HG02852 (cell line): ENCODE measurements around the gene NFATC1.

ENCODE experiments used
- ATAC-seq: cut with Tn5 transposase; IDR thresholded peaks from one replicate; pipeline ENCODE4 v1.9.1; 2021; ENCODE audit warnings: mild to moderate bottlenecking, moderate library complexity; ENCODE audit not compliant: unreplicated experiment

Gene NFATC1

DNA sequence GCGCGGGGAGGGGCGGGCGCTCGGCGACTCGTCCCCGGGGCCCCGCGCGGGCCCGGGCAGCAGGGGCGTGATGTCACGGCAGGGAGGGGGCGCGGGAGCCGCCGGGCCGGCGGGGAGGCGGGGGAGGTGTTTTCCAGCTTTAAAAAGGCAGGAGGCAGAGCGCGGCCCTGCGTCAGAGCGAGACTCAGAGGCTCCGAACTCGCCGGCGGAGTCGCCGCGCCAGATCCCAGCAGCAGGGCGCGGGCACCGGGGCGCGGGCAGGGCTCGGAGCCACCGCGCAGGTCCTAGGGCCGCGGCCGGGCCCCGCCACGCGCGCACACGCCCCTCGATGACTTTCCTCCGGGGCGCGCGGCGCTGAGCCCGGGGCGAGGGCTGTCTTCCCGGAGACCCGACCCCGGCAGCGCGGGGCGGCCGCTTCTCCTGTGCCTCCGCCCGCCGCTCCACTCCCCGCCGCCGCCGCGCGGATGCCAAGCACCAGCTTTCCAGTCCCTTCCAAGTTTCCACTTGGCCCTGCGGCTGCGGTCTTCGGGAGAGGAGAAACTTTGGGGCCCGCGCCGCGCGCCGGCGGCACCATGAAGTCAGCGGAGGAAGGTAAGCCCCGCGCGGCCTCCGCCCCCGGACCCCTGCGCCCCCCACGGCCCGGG, at the start of gene NFATC1:
Gene NFATC1, plus strand, starts transcription at position 170 of the 644 bp plus-strand sequence. Its CDS starts 295 bp downstream, at position 465.
- ATAC-seq: no peak

DNA sequence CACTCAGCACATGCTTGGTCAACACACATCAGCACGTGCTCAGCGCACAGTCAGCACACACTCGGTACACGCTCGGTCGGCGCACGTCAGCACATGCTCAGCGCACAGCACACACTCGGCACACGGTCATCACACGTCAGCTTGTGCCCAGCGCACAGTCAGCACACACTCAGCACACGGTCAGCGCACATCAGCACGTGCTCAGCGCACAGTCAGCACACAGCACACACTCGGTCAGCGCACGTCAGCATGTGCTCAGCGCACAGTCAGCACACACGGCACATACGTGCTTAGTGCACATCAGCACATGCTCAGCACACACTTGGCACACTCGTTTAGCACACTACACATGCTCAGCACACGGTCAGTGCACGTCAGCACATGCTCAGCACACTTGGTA, 49.7 kb upstream of the NFATC1 start:
- ATAC-seq: no peak

DNA sequence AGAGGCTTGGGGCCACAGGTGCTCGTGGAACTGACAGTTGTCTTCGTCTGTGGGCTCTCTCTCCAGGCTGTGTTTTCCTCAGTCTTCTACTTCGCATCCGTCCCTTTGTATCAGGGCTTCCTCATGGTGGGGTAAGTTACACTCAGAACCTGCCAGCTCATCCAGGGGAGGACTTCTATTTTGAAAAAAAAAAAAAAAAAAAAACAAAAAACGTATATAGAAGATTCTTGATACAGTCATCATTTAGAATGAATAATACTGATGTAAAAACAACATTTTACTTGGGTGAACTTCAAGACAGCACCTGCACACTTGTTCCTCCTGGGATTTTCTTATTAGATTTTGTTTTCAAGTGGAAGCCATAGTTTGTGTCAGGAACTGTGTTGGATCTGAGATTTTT, 47.7 kb upstream of the NFATC1 start:
- ATAC-seq: no peak

DNA sequence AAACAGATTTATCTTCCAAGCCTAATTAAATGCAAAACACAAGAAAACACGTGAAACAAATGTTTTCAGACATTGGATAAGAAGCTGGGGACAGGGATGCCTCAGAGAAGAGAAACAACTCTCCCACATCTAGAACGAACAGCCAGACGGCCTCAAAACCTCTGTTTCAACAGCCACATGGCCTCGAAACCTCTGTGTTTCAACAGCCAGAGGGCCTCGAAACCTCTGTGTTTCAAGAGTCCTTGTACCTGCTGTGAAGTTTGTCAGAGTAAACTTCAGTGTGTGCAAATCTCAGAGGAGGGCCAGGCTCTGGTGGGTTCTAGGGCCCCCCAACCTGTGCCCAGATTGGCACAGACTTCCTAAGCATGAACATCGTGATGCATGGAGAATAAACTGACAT, 43.3 kb upstream of the NFATC1 start:
- ATAC-seq: no peak

DNA sequence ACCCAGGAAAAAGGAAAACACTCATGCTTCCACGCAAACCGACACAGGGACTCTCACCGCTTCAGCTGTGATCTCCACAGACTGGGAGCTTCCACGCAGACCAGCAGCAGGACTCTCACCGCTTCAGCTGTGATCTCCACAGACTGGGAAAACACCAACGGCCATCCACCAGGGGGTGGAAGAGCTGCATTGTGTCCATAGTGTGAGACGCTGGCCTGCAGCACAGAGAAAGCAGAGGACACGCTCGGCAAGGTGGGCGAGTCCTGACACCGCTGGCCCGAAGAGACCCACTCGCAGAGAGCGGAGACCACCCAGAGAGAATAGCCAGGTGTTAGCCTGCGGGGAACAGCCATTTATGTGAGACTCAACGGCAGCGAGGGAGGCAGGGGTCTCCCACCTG, 42.5 kb upstream of the NFATC1 start:
- no peak for ATAC-seq

DNA sequence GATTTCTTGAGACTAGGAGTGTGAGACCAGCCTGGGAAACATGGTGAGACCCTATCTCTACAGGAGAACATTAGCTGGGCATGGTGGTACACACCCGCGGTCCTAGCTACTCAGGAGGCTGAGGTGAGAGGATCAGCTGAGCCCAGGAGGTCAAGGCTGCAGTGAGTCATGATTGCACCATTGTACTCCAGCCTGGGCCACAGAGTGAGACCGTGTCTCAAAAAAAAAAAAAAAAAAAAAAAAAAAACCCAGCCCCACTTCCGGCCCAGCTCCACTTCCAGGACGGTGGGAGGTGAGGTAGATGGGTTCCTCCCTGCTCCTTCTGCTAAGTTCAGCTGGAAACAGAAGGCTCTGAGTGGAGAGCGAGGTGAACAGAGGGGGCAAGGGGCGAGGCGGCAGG, 41.4 kb upstream of the NFATC1 start:
- no peak for ATAC-seq

DNA sequence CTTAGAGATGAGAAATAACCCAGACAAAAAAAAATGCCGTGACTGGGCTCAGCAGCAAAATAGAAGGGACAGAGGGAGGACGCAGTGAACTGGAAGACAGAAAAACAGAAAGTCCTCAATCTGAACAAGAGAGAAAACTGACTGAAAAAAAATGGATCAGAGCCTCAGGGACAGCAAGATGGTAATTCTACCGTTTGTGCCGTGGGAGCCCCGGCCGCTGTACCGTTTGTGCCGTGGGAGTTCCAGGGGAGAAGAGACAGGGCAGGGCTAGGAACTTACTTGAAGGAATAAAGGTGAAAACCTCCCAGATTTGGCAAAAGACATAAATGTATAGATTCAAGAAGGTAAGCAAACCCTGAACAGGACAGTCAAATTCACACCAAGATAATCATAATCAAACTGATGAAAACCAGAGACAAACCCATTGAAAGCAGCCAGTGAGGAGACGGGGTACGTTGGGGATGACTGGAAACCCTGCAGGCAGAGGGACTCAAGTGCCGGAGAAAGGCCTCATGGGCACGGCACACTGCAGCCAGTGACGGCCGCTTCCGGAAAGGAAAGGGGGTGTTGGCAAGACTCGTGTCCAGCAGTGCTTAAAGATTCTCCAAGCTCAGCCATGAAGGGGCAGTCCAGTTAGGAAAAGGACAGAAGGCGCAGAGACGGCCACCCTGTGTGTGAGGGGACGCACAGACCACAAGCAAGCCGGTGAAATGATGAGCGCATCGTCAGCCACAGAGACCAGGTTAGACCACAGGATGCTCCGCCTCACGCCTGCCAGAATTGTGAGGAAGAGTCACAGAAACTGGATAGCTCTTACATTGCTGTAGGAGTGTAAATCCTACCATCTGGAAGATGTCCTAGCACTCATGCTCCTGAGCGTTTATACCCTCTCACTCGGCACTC, 40.0 kb upstream of the NFATC1 start:
- peak; percentile 39 for ATAC-seq

DNA sequence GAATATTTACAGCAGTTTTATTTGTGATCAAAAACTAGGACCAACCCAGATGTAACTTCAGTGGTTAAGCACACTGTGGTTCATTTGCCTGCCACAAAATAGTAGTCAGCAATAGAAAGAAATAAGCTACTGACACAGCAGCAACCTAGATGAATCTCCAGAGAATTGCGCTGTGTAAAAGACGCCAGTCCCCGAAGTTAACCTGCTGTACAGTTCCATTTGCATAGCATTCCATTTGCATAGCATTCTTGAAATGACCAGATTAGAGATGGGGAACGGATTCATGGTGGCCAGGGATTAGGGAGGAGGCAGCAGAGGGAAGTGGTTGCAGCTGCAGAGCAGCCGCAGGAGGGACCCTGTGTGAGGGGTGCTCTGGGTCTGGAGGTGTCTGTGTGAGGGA, 39.3 kb upstream of the NFATC1 start:
- peak; percentile 96 for ATAC-seq

DNA sequence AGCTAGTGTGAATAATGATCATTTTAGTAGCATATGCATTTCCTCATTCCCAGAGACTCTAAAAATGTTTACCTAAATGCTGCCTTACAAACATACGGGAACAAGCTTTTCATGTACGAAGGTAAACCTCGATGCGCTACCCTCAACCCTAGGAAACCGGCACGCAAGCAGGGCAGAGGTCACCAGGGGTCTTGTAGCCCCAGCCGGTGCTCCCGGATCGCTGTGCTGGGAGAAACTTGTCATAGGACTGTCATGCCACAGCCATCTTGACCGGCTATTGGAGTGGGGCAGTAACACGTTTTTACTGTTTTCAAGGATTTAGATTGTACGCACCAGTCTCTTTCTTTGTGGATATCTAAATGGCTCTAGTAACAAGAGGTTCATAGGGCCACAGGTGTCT, 34.8 kb upstream of the NFATC1 start:
- no peak for ATAC-seq

DNA sequence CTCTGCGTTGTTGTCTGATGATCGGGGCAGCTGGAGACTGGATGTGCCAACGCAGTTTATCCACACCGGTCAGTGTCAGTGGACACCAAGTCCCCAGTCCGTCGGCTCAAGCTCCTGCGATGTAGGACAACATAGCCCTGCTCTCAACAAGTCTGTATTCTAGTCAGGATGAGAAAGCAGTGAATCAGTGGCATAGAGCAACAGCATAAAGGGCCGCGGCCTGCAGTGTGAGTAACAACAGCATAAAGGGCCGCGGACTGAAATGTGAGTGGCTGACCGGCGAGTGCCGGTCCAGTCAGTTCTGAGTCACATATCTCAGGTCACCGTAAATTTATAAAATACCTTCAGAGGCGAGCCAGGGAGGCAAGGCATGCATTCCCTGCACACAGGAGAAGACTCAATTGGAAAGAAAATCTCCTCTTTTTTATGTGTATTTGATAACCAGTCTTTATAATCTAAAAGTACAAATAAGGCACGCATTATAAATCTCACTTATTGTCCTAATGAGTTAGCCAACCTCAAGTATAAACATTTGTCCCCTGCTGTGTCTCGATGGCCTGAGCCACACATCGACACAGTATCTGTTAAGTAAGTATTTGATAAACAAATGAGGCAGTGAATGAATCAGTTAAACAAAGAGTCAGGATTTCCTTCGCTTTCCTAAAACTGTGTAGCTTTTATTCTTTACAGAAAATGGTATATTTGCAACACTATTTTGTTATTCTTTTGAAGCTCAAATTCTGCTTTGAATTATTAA, 33.8 kb upstream of the NFATC1 start:
- no peak for ATAC-seq

DNA sequence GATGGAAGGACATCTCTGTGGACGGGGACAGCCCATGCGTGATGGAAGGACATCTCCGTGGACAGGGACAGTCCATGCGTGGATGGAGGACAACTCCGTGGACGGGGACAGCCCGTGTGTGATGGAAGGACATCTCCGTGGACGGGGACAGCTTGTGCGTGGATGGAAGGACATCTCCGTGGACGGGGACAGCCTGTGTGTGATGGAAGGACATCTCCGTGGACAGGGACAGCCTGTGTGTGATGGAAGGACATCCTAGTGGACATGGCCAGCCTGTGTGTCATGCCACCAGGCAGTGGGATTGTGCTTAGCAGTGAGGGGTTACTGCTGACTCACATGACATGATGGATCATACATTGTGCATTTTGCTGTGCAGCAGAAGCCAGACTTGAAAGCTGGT, 30.0 kb upstream of the NFATC1 start:
- ATAC-seq: no peak

DNA sequence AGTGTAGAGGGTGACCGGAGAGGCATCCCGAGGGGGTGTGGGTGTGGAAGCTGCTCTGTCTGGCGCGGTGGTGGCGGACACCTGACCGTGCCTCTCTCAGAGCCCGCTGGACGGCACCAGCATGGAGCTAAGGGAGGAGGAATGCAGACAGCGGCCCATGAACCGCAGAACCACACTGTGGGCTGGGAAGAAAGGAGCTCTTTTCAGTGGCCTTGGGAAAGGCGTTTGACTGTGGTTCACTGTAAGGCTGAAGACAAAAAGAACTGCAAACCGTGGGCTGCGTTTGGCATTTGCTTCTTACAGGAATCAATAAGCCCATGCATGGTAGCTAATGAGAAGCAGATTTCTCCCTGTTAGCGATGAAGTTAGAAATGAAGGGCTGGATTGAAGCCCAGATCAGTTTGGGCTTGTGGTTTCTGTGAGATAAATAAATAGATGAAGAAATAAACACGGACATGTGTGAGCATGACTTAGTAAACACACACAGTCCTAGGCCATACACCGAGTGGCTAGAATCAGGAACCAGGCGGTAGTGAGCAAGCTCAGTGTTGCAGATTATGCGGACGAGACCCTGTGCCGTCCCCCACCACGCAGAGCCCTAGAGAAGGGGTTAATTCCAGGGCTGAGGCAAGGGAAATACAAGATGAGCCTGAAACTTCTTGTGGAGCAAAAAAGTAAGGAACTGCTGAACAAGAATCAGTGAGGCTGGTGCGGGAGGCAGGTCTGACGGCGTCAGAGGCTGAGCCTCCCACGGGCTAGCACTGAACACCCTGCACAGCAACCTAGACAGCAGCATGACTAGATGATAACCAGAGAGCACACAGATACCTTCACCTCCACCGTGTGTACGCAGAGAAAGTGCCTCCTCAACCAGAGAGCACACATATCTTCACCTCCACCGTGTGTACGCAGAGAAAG, 29.3 kb upstream of the NFATC1 start:
- no peak for ATAC-seq

DNA sequence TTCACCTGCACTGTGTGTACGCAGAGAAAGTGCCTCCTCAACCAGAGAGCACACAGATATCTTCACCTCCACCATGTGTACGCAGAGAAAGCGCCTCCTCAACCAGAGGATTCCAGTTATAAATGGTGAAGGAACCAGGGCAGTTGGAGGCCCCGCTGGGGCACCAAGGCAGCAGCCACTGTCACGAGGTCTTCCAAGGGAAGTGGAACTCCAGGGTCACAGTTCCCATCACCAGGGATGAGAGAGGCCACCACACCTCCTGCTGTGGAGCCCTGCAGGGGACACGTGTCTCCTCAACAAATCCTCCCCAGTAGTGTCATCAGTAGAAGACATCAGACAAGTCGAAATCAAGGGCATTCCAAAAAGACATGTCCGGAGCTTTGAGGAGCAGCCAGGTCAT, 28.2 kb upstream of the NFATC1 start:
- no peak for ATAC-seq

DNA sequence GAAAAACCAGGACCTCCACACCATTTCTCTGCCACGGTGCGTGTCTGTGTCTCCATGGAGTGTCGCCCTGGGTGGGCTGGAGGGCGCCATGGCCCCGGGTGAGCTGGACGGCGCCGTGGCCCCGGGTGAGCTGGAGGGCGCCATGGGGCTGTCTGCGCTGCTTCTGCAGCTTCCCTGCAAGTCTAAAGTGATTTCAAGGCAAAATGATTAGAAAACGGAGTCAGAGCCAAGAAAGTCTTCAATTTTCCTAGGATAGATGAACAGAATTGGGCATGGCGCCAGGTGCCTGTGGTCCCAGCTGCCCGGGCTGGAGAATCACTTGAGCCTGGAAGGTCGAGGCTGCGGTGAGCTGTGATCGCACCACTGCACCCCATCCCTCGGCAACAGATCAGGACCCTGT, 27.7 kb upstream of the NFATC1 start:
- no peak for ATAC-seq

DNA sequence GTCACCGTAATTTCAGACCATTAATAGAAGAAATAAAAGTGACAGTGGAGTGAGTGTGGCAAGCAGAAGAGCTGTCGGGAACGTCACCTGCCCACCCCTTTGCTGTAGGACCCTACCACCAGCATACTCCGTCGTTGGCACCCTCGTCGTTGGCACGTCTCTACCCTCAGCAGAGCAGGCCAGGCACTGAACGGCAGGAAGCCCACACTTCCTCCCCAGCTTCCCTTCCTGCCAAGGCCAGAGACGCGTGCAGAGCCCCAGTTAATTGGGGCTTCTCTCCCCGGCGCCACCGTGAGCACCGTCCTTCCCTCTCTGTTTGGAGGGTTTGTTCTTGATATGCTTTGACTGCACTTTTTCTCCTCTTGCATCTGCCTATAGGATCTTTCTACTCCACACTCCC, 27.0 kb upstream of the NFATC1 start:
- ATAC-seq: no peak

DNA sequence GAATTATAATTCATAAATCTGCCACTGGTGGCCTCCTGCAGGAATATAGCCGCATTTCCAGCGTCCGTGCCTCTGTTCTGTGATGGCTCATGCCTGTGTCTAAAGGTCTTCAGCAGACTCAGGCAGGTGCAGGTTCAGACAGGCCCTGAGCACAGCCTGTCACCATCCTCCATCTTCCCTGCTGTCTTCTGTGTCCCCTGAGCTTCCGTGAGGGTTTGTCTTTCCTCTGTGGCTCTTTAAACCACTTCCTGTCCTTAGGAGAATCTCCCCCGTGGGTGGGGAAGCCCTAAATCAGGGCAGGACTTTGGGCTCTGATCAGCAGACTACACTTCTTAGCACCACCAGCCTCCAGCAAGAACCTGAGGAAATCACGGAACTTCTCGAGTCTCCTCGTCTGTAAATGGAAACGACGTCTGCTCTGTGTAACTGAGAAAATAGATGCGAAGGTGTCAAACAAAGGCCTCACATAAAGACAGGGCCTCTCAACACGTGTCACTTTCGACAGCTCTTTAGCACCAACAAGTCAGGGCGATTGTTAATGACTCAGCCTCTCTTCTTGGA, 24.1 kb upstream of the NFATC1 start:
- ATAC-seq: no peak

DNA sequence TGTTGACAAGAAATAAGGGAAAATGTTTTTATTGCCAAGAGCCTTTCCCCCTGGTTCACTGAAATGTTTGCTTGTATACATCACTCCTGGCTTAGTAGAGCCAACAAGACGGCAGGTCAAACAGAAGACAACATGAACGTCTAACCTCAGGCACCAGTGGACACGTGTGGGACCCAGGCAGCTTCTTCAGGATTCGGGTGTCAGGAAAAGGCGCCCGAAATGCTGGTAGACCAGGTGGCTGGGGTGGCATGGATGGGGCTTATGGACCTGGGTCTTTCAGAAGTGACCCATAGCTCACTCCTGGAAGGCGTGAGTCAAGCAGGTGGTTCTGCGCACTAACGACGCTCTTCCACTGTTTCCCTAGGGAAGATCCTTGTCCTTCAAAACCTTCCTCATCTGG, 23.3 kb upstream of the NFATC1 start:
- ATAC-seq: no peak

DNA sequence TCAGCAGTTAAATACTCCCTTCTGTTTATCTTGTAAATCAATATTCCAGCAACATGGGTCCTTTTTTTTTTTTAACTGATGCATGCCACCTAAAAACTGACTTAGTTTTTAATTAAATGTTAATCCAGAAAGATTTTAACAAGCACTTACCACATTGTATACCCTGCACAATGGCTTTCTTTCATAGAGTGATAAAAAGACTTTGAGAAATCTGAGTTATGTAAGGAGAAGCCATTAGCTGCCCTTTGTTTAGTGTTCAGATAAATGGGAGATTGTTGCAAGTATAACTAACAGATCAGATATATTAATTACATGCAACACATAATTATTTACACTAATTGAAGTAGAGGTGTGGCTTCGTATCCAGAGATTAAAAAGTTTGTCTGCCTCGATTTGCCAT, 22.7 kb upstream of the NFATC1 start:
- ATAC-seq: no peak

DNA sequence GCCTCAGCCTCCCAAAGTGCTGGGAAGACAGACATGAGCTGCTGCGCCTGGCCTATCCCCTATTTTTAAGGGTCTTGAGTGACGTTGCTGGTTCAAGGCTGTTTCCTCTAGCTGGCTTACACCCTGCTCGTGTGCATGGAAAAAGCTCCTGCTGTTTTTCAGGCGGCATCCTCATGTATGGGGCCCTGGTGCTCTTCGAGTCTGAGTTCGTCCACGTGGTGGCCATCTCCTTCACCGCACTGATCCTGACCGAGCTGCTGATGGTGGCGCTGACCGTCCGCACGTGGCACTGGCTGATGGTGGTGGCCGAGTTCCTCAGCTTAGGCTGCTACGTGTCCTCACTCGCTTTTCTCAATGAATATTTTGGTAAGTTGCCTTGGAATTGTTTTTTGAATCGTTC, 22.0 kb upstream of the NFATC1 start:
- ATAC-seq: no peak

DNA sequence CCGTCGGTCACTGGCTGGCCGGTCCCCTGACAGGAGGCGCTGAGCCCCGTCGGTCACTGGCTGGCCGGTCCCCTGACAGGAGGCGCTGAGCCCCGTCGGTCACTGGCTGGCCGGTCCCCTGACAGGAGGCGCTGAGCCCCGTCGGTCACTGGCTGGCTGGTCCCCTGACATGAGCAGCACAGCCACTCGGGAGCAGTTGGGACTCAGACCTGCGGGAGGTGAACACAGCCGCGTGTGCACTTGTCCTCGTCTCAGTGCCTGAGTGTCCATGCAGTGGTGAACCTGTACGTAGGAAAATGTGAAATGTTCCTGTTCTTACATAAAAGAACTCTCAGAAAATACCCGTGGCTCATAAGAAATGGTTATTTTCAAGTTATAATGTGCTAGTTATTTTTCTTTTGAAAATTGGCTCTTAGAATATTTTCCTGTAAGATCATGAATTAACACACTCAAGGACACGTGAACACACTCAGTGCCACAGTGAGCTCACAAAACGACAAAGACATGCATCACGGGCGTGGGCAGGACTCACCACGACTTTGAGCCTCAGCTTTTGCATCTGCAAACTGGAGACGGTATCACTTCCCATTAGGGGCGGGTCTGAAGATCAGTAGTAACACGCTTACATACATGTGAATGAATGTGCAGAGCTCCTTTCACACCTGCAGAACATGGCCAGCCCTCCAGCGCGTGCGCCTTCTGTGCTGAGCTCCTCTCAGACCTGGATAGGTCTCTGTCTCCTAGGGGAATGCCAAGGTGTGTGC, 21.1 kb upstream of the NFATC1 start:
- peak; percentile 85 for ATAC-seq
